VCaP (cell line): Measurements from ENCODE around the gene CCDC167.

Experiments used
- H3K27ac ChIP-seq: fragments of 450-650 bp; 2 replicates; pipeline ENCODE4 v1.5.1; 2017
- CTCF ChIP-seq: fragments of 450-650 bp; conservative IDR thresholded peaks from 2 replicates; pipeline ENCODE4 v1.5.1; 2017; ENCODE audit warnings: mild to moderate bottlenecking, moderate library complexity

Gene CCDC167

GRCh38 chr6:37481711-37482605, 17.7 kb downstream of the CCDC167 start:
- no peak for TF ChIP-seq CTCF
- no peak overlapping the region for H3K27ac ChIP-seq

- H3K27ac ChIP-seq = no peak overlapping the region
- no peak for TF ChIP-seq CTCF
Observed at GRCh38 chr6:37480951-37481534, 18.6 kb downstream of the CCDC167 start.

GRCh38 chr6:37480118-37480736, 19.5 kb downstream of the CCDC167 start:
- no peak for TF ChIP-seq CTCF
- H3K27ac ChIP-seq = no peak overlapping the region

DNA sequence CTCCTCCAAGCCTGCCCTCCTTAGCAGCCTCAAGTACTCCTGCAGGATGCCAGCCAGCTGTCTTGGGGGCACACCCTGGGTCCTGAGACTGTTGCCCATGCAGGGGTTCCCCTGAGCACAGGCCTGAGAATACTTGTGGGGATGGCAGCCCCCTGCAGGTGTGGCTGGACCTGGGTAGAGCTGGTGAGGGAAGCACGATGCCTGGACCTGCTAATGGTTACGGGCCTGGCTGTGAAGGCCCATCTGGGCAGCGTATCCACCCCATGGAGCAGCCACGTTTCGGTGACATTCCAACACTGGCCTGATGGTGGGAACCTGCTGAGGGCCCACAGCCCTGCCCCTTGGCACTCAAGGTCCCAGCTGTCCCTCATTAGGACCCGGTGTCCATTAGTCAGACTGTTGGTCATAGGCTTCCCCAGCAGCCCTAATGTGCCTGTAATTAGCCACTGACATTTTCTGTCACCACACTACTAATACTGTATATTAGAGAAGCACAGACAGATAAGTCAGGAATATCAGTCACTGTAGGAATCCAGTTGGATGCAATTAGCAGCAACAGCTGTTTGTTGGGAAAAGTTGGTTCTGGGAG, 20.3 kb downstream of the CCDC167 start:
- H3K27ac ChIP-seq = no peak overlapping the region
- no peak for TF ChIP-seq CTCF

DNA sequence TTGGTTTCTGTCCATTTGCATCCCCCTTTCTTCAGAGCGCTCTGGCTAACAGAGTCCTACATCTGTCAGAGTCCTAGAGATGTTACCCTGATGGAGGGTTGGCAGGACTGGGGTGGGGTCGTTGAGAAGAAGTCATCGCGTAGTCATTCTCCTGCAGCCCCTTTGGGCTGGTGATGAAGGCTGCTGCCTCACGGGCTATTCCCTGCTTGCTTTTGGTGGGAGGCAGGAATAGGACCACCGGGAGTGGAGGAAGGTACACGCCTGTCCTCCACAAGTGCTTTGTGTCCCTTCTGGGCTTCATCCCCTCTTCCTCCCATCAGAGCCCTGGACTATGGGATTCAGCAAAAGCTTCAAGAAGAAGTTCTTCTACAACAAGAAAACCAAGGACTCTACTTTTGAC, 20.9 kb downstream of the CCDC167 start:
- TF ChIP-seq CTCF = no peak
- H3K27ac ChIP-seq = no peak overlapping the region

- TF ChIP-seq CTCF = no peak
- H3K27ac ChIP-seq = no peak overlapping the region
Observed at GRCh38 chr6:37477656-37478435, 21.8 kb downstream of the CCDC167 start.

DNA sequence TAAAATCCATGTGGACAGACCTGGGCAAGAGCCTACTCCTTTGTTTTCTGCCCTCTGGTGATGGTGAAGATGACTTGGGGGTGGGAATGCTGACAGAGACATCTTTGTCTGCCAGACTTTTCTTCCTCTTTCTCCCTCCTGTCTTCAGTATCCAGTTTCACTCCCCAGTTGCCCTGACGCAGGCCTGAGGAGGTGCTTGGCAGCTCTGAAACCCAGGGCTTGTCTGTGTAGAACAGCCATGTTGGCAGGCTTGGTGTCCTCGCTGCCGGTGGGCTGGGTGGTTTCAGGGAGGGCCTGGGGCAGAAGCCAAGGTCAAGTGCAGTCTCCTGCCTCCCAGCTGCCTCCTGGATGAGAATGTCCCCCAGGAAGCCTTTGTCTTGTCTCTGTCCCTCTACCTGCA, 22.5 kb downstream of the CCDC167 start:
- no peak for TF ChIP-seq CTCF

More for the DNA sequence above, 22.5 kb downstream of the CCDC167 start:
- no peak overlapping the region for H3K27ac ChIP-seq
